Measurements from ENCODE around the gene ANKRD11.

Gene ANKRD11

GRCh38 chr16:89529097-89529496 is 38.7 kb upstream of the ANKRD11 start:
- Histone ChIP-seq H3K79me2 (peaks cover 10% of the 10 kb centered on the region), H3K9me3 (ENCODE audit: control insufficient read depth, low read length) (no peaks in the 10 kb centered on the region), H3K4me1 (no peaks in the 10 kb centered on the region), H3K9ac (no peak overlapping the region), H3K4me3 (ENCODE audit: low read depth, low read length) (no peak overlapping the region), H2AFZ (no peak overlapping the region), H3K27me3 (ENCODE audit: control insufficient read depth, insufficient read depth, low read length) (no peaks in the 10 kb centered on the region), H3K4me2 (ENCODE audit: low read length) (no peak overlapping the region), H3K36me3 (ENCODE audit: control insufficient read depth, insufficient read depth, low read length) (no peaks in the 10 kb centered on the region), H3K27ac (no peak overlapping the region)
- no peak for TF ChIP-seq CTCF (IDR thresholded peaks at IDR 0.05)

GRCh38 chr16:89525146-89525913 is 35.0 kb upstream of the ANKRD11 start:
- H3K79me2 ChIP-seq, result peaks cover 29% of the 10 kb centered on the region

GRCh38 chr16:89523680-89524344 is 33.5 kb upstream of the ANKRD11 start:
- no peak for TF ChIP-seq CTCF (IDR thresholded peaks at IDR 0.05)
- Histone ChIP-seq H3K9me3 (ENCODE audit: control insufficient read depth, low read length) (no peaks in the 10 kb centered on the region), H3K36me3 (ENCODE audit: control insufficient read depth, insufficient read depth, low read length) (no peaks in the 10 kb centered on the region), H3K79me2 (peaks cover 40% of the 10 kb centered on the region), H3K9ac (no peak overlapping the region), H3K4me3 (ENCODE audit: low read depth, low read length) (no peak overlapping the region), H3K27ac (peak overlapping the region; percentile 19), H2AFZ (no peak overlapping the region), H3K27me3 (ENCODE audit: control insufficient read depth, insufficient read depth, low read length) (no peaks in the 10 kb centered on the region), H3K4me1 (no peaks in the 10 kb centered on the region), H3K4me2 (ENCODE audit: low read length) (no peak overlapping the region)

More at GRCh38 chr16:89525146-89525913, 35.0 kb upstream of the ANKRD11 start:
- Histone ChIP-seq H3K27me3 (ENCODE audit: control insufficient read depth, insufficient read depth, low read length) (no peaks in the 10 kb centered on the region), H3K36me3 (ENCODE audit: control insufficient read depth, insufficient read depth, low read length) (no peaks in the 10 kb centered on the region), H3K4me3 (ENCODE audit: low read depth, low read length) (no peak overlapping the region), H2AFZ (no peak overlapping the region), H3K27ac (no peak overlapping the region), H3K4me1 (no peaks in the 10 kb centered on the region), H3K4me2 (ENCODE audit: low read length) (no peak overlapping the region), H3K9me3 (ENCODE audit: control insufficient read depth, low read length) (no peaks in the 10 kb centered on the region), H3K9ac (no peak overlapping the region)
- no peak for TF ChIP-seq CTCF (IDR thresholded peaks at IDR 0.05)

GRCh38 chr16:89522287-89522686 is 31.9 kb upstream of the ANKRD11 start:
- H2AFZ ChIP-seq, result no peak overlapping the region
- TF ChIP-seq CTCF (IDR thresholded peaks at IDR 0.05), result no peak
- H3K27ac ChIP-seq, result no peak overlapping the region
- H3K4me3 ChIP-seq (ENCODE audit: low read depth, low read length), result no peak overlapping the region
- peaks cover 51% of the 10 kb centered on the region for H3K79me2 ChIP-seq
- H3K36me3 ChIP-seq (ENCODE audit: control insufficient read depth, insufficient read depth, low read length), result no peaks in the 10 kb centered on the region
- H3K27me3 ChIP-seq (ENCODE audit: control insufficient read depth, insufficient read depth, low read length), result no peaks in the 10 kb centered on the region
- H3K4me2 ChIP-seq (ENCODE audit: low read length), result no peak overlapping the region
- H3K4me1 ChIP-seq, result no peaks in the 10 kb centered on the region
- no peaks in the 10 kb centered on the region for H3K9me3 ChIP-seq (ENCODE audit: control insufficient read depth, low read length)
- H3K9ac ChIP-seq, result no peak overlapping the region

Measured in parathyroid adenoma (tissue), 2 donors.